WTC11 (cell line): ENCODE results near the gene ZBTB20.

Experiments used
- CREB1 ChIP-seq: sonication (generic); formaldehyde crosslinking; IDR thresholded peaks from 2 replicates; pipeline ENCODE4 v1.8.0; 2023; ENCODE audit warnings: mild to moderate bottlenecking, missing genetic modification reagents
- CREM ChIP-seq: sonication (generic); formaldehyde crosslinking; IDR thresholded peaks from 2 replicates; pipeline ENCODE4 v1.8.1; 2022; ENCODE audit warnings: mild to moderate bottlenecking, missing genetic modification reagents, moderate library complexity
- NR1H2 ChIP-seq: sonication (generic); formaldehyde crosslinking; IDR thresholded peaks from 2 replicates; pipeline ENCODE4 v1.9.0; 2021; ENCODE audit warnings: mild to moderate bottlenecking, moderate library complexity, missing genetic modification reagents
- SP1 ChIP-seq: sonication (generic); formaldehyde crosslinking; conservative IDR thresholded peaks from 2 replicates; pipeline ENCODE4 v1.8.1; 2022; ENCODE audit warnings: missing genetic modification reagents
- TF ChIP-seq, protein P1 (sequence below): fragments of 200-600 bp; IDR thresholded peaks from 2 replicates; pipeline ENCODE4 v1.8.0; 2022; ENCODE audit warnings: antibody characterized with exemption
- TF ChIP-seq, protein P2 (sequence below): sonication (generic); formaldehyde crosslinking; IDR thresholded peaks from 2 replicates; pipeline ENCODE4 v1.8.0; 2022; ENCODE audit warnings: mild to moderate bottlenecking, missing genetic modification reagents
- TF ChIP-seq, protein P3 (sequence below): sonication (generic); formaldehyde crosslinking; IDR thresholded peaks from 2 replicates; pipeline ENCODE4 v1.8.0; 2022; ENCODE audit warnings: mild to moderate bottlenecking, missing genetic modification reagents
- TF ChIP-seq, protein P4 (sequence below): sonication (generic); formaldehyde crosslinking; IDR thresholded peaks from 2 replicates; pipeline ENCODE4 v1.8.1; 2023; ENCODE audit warnings: mild to moderate bottlenecking, moderate library complexity, missing genetic modification reagents
- TF ChIP-seq, protein P5 (sequence below): sonication (generic); formaldehyde crosslinking; IDR thresholded peaks from 2 replicates; pipeline ENCODE4 v1.8.1; 2023; ENCODE audit warnings: mild to moderate bottlenecking, missing genetic modification reagents, moderate library complexity

DNA sequence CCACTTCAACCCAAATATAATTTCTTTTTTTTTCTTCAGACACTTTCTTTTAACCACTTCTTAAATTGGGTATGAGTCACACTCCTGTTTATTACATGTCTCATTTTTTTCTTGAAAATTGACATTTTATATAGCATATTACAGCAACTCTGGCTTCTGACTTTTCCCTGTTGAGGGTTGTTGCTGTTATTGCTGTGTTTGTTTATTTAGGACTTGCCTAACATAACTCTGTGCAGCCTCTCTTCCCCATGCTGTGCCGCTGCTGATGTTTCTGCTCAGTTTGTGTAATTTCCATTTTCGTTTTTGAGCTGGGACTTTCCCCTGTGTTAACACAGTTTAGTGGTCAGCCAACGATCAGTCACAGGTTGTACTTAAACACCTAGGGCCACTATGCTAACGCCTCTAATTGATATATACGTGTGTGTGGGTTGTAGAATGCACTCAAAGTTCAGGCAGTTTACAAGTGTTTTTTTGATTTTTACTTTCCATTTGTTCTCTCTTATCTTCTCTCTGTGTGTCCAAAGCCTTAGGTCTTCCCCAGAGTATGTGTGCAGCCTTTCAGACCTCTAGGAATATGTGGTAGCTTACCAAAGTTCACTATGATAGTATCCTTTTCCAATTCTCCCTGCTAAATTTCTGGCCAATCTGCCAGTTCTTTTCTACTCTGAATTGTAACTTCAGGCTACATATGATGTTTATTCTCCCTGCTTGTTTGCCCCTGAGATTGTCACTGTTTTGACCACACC, 337.2 kb downstream of the ZBTB20 start:
- TF ChIP-seq, protein P1, sequence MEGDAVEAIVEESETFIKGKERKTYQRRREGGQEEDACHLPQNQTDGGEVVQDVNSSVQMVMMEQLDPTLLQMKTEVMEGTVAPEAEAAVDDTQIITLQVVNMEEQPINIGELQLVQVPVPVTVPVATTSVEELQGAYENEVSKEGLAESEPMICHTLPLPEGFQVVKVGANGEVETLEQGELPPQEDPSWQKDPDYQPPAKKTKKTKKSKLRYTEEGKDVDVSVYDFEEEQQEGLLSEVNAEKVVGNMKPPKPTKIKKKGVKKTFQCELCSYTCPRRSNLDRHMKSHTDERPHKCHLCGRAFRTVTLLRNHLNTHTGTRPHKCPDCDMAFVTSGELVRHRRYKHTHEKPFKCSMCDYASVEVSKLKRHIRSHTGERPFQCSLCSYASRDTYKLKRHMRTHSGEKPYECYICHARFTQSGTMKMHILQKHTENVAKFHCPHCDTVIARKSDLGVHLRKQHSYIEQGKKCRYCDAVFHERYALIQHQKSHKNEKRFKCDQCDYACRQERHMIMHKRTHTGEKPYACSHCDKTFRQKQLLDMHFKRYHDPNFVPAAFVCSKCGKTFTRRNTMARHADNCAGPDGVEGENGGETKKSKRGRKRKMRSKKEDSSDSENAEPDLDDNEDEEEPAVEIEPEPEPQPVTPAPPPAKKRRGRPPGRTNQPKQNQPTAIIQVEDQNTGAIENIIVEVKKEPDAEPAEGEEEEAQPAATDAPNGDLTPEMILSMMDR, result no peak
- TF ChIP-seq CREB1 (CRISPR knock-in tag) (no peak), NR1H2 (no peak), SP1 (CRISPR knock-in tag) (no peak), CREM (CRISPR knock-in tag) (no peak)
- TF ChIP-seq, protein P2, sequence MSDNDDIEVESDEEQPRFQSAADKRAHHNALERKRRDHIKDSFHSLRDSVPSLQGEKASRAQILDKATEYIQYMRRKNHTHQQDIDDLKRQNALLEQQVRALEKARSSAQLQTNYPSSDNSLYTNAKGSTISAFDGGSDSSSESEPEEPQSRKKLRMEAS, result no peak
- TF ChIP-seq, protein P3, sequence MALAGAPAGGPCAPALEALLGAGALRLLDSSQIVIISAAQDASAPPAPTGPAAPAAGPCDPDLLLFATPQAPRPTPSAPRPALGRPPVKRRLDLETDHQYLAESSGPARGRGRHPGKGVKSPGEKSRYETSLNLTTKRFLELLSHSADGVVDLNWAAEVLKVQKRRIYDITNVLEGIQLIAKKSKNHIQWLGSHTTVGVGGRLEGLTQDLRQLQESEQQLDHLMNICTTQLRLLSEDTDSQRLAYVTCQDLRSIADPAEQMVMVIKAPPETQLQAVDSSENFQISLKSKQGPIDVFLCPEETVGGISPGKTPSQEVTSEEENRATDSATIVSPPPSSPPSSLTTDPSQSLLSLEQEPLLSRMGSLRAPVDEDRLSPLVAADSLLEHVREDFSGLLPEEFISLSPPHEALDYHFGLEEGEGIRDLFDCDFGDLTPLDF (CRISPR knock-in tag), result no peak
- TF ChIP-seq, protein P4, sequence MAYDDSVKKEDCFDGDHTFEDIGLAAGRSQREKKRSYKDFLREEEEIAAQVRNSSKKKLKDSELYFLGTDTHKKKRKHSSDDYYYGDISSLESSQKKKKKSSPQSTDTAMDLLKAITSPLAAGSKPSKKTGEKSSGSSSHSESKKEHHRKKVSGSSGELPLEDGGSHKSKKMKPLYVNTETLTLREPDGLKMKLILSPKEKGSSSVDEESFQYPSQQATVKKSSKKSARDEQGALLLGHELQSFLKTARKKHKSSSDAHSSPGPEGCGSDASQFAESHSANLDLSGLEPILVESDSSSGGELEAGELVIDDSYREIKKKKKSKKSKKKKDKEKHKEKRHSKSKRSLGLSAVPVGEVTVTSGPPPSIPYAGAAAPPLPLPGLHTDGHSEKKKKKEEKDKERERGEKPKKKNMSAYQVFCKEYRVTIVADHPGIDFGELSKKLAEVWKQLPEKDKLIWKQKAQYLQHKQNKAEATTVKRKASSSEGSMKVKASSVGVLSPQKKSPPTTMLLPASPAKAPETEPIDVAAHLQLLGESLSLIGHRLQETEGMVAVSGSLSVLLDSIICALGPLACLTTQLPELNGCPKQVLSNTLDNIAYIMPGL (CRISPR knock-in tag), result no peak
- TF ChIP-seq, protein P5, sequence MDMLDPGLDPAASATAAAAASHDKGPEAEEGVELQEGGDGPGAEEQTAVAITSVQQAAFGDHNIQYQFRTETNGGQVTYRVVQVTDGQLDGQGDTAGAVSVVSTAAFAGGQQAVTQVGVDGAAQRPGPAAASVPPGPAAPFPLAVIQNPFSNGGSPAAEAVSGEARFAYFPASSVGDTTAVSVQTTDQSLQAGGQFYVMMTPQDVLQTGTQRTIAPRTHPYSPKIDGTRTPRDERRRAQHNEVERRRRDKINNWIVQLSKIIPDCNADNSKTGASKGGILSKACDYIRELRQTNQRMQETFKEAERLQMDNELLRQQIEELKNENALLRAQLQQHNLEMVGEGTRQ (CRISPR knock-in tag), result no peak
